ENCODE measurements around the gene DIP2C. TPM values are rescaled to one million over a fixed set of nuclear protein-coding genes. Genes with fewer than 3 reads are reported as not detected.

DIP2C gene
- total RNA-seq, 1 donor, result 19.9 TPM

DNA sequence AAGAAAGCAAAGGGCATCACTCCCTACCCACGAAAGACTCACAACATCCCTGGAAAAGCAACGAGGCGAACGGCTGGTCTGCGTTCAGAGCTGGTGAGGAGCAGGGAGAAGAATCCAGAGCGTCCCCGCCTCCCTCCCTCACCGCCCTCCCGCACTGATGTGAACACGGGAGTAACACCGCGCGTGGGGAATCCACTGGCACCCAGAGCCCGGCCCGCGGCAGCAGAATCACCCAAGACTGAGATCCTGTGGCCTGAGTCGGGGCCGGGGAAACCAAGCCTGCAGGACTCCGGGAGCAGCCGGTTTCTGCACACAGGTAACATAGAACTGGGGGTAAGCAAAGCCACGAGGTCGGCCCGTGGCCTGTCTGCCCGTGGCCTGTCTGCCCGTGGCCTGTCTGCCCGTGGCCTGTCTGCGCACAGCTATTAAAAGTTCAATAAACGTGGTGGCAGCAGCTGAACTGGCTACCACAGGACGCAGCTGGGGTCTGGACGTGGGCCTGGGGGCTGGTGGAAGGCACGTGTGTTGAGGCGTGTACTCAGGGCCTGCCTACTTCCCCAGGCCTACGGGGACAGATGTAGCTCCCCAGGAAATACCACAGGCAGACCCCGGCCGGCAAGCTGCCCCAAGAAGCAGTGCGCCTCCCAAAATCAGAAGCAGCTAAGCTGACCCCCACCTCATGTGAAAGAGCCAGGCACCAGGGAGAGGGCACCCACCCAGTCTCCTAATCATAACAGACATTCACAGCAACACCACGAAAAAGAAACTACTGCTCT, 23.0 kb downstream of the DIP2C start:
- H3K4me3 ChIP-seq (ENCODE audit: low read depth, low read length), result peak overlapping the region; percentile 60

DNA sequence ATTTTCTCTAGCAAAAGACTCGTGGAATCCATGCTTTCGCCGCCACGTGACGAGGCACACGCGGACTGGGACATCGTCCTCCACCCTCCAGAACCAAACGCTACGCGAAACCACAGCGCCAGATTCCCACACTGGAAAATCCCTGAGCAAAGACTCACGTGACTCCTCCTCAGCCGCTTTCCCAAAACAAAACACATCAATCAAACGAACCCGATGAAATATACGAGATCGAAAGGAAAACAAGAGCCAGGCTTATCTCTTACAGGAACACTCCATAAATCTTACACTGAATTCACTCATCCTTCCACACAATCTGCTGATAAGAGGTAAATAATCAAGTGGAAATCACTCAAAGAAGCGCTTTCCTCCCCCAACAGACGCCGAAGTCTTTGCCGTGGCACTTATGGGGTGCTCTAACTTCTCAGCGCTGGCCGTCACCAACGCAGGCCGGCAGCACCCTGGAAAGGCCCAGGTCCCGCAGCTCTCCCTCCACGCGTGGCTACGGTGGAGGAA, 23.8 kb downstream of the DIP2C start:
- peak; percentile 88 for DNase-seq (ENCODE audit: low read depth)
- TF ChIP-seq, protein P1, sequence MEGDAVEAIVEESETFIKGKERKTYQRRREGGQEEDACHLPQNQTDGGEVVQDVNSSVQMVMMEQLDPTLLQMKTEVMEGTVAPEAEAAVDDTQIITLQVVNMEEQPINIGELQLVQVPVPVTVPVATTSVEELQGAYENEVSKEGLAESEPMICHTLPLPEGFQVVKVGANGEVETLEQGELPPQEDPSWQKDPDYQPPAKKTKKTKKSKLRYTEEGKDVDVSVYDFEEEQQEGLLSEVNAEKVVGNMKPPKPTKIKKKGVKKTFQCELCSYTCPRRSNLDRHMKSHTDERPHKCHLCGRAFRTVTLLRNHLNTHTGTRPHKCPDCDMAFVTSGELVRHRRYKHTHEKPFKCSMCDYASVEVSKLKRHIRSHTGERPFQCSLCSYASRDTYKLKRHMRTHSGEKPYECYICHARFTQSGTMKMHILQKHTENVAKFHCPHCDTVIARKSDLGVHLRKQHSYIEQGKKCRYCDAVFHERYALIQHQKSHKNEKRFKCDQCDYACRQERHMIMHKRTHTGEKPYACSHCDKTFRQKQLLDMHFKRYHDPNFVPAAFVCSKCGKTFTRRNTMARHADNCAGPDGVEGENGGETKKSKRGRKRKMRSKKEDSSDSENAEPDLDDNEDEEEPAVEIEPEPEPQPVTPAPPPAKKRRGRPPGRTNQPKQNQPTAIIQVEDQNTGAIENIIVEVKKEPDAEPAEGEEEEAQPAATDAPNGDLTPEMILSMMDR (IDR thresholded peaks at IDR 0.05; ENCODE audit: insufficient read depth, low read depth, low read length), result no peak
- H3K4me3 ChIP-seq (ENCODE audit: low read depth, low read length), result peak overlapping the region; percentile 60

More for the DNA sequence above, 23.0 kb downstream of the DIP2C start:
- TF ChIP-seq, protein P1 (IDR thresholded peaks at IDR 0.05; ENCODE audit: insufficient read depth, low read depth, low read length), result no peak
- DNase-seq (ENCODE audit: low read depth), result no peak

DNA sequence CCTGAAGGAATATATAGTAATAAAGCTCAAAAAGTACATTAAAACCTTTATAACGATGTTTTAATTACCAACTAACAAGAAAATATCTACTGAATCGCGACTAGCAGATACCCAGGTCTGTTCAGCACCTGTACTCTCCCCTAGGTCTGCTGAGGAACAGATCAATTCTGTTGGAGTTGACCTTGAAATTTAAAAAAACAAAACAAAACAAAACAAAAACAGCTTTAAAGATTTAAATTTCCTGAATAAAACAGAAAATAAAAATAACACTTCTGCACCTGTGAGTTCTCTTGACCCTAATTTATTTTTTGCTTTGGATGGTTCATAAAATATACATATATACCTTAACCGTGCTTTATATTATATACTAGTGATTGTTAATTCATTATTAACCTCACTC, 24.6 kb downstream of the DIP2C start:
- H3K4me3 ChIP-seq (ENCODE audit: low read depth, low read length), result no peak overlapping the region
- TF ChIP-seq, protein P1 (IDR thresholded peaks at IDR 0.05; ENCODE audit: insufficient read depth, low read depth, low read length), result no peak
- DNase-seq (ENCODE audit: low read depth), result no peak

- TF ChIP-seq, protein P1 (IDR thresholded peaks at IDR 0.05; ENCODE audit: insufficient read depth, low read depth, low read length), result no peak
- no peak for DNase-seq (ENCODE audit: low read depth)
- no peak overlapping the region for H3K4me3 ChIP-seq (ENCODE audit: low read depth, low read length)
These were observed 25.2 kb downstream of the DIP2C start for GRCh38 chr10:664301-664700.

DNA sequence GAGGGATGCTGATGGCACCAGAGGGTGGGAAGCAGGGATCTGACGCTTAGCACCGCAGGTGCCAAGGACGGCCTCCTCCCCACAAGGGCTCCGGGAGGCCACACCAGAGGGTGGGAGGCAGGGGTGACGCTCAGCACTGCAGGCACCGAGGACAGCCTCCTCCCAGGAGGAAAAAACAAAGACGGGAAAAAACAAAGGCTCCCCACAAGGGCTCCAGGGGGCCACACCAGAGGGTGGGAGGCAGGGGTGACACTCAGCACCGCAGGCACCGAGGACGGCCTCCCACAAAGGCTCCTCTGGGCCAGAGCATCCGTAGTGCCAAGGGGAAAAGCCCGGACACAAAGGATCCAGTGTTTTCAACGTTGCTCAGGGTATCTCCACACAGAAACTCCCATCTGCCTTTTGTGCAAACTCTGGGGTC, 25.6 kb downstream of the DIP2C start:
- TF ChIP-seq, protein P1 (IDR thresholded peaks at IDR 0.05; ENCODE audit: insufficient read depth, low read depth, low read length), result no peak
- H3K4me3 ChIP-seq (ENCODE audit: low read depth, low read length), result no peak overlapping the region
- no peak for DNase-seq (ENCODE audit: low read depth)

GRCh38 chr10:663466-663751, 26.1 kb downstream of the DIP2C start:
- TF ChIP-seq, protein P1 (IDR thresholded peaks at IDR 0.05; ENCODE audit: insufficient read depth, low read depth, low read length), result no peak
- DNase-seq (ENCODE audit: low read depth), result no peak
- H3K4me3 ChIP-seq (ENCODE audit: low read depth, low read length), result no peak overlapping the region
